ENCODE measurements around the gene LAMP2. TPM values are rescaled to one million over a fixed set of nuclear protein-coding genes. Genes with fewer than 3 reads are reported as not detected.

Gene LAMP2
- total and polyA plus RNA-seq, 7 donors: 12.6 to 92.0 (median 61.8) TPM

DNA sequence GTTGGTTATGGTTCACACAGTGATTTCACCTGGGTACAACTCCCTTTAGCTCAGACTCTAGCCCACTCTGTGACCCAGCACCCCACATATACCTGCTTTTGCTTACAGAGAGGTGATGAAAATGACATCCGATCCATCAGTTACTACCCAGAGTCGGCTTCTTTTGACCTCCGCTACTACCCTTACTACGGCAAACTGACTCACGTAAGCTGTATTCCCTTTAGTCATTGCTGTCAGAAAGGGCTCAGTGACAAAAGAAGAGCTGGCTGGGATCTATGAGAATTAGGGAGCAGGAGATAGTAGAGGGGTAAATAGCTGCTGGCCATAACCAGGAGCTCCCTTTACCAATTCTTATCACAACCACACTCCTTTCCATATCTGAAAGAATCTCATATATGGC, 90.5 kb downstream of the LAMP2 start:
- intact Hi-C loops (cut with DNase I): no loop called here
- H3K27me3 ChIP-seq: no peaks in the 10 kb centered on the region
- no peaks in the 10 kb centered on the region for H3K9me3 ChIP-seq
- H3K4me1 ChIP-seq: no peaks in the 10 kb centered on the region
- DNase-seq: no peak
- H3K36me3 ChIP-seq: no peaks in the 10 kb centered on the region
- WGBS, 2 donors: 94 to 97% methylated on average over 5 of the region's 5 CpGs
- H3K27ac ChIP-seq: no peak overlapping the region
- TF ChIP-seq POLR2A (IDR thresholded peaks at IDR 0.05): no peak
- TF ChIP-seq POLR2AphosphoS5 (IDR thresholded peaks at IDR 0.05): no peak
- TF ChIP-seq CTCF (IDR thresholded peaks at IDR 0.05): no peak
- TF ChIP-seq EP300 (IDR thresholded peaks at IDR 0.05): no peak
- H3K4me3 ChIP-seq: no peak overlapping the region

Small RNAs within 50 kb of the gene (small RNA-seq; reads per million reads assigned to genes)
- gene RNU7-37P: 0 reads per million in 3 donors

Other genes with a start within 250 kb of the LAMP2 start
- 10 to 100 TPM in 2 of 4 donors, 1 to 10 TPM in 2; 5.8 to 13.2 (median 9.8) TPM for gene ZBTB33, start 218.5 kb downstream of the LAMP2 start, total RNA-seq
- 1 to 10 TPM; 4.2 to 5.8 (median 5.8) TPM for gene ZBTB33, start 218.5 kb downstream of the LAMP2 start, polyA plus RNA-seq
- gene TMEM255A, start 157.8 kb downstream of the LAMP2 start, total RNA-seq: 1 to 10 TPM; 1.5 to 5.9 (median 4.3) TPM
- 1 to 10 TPM in 2 of 3 donors, under 1 TPM in 1; 0.69 to 4.2 (median 1.8) TPM for gene TMEM255A, start 157.8 kb downstream of the LAMP2 start, polyA plus RNA-seq
- not detected for gene ATP1B4, start 107.2 kb downstream of the LAMP2 start, total RNA-seq
- gene ATP1B4, start 107.2 kb downstream of the LAMP2 start, polyA plus RNA-seq: not detected
- gene CUL4B, start 91.7 kb upstream of the LAMP2 start, total RNA-seq: 10 to 100 TPM; 46.2 to 62.0 (median 49.9) TPM
- 10 to 100 TPM; 13.8 to 17.0 (median 15.5) TPM for gene CUL4B, start 91.7 kb upstream of the LAMP2 start, polyA plus RNA-seq
- 10 to 100 TPM; 14.7 to 25.7 (median 20.7) TPM for gene MCTS1, start 134.8 kb upstream of the LAMP2 start, total RNA-seq
- gene MCTS1, start 134.8 kb upstream of the LAMP2 start, polyA plus RNA-seq: 10 to 100 TPM; 64.9 to 89.9 (median 64.9) TPM
- 10 to 100 TPM; 16.6 to 29.3 (median 22.2) TPM for gene C1GALT1C1, start 160.8 kb upstream of the LAMP2 start, total RNA-seq
- gene C1GALT1C1, start 160.8 kb upstream of the LAMP2 start, polyA plus RNA-seq: 10 to 100 TPM in 2 of 3 donors, 1 to 10 TPM in 1; 5.4 to 31.7 (median 14.3) TPM

All from sigmoid colon (tissue), 7 donors.